Transverse colon (tissue), 3 donors: Measurements from ENCODE around the gene CNTNAP2.

Experiments
- POLR2A ChIP-seq: fragments of 450-650 bp; IDR thresholded peaks from one replicate; pipeline ENCODE4 v1.6.1; 2016; ENCODE audit warnings: antibody characterized with exemption, mild to moderate bottlenecking, moderate library complexity
- TF ChIP-seq, protein P1 (sequence below), 5 experiments: fragments of 200-600 bp in 3 of 5; fragments of 450-650 bp in 2 of 5; sonication (generic) in 3 of 5; IDR thresholded peaks; 1 replicate in 2 of 5; 2 replicates in 3 of 5; pipeline ENCODE4 v1.5.1; 2016 to 2017; ENCODE audit warnings: antibody characterized with exemption in 5 of 5, inconsistent platforms in 3 of 5, mild to moderate bottlenecking in 2 of 5, moderate library complexity in 1 of 5

GRCh38 chr7:146826329-146826728, 709.7 kb downstream of the CNTNAP2 start:
- TF ChIP-seq, protein P1, sequence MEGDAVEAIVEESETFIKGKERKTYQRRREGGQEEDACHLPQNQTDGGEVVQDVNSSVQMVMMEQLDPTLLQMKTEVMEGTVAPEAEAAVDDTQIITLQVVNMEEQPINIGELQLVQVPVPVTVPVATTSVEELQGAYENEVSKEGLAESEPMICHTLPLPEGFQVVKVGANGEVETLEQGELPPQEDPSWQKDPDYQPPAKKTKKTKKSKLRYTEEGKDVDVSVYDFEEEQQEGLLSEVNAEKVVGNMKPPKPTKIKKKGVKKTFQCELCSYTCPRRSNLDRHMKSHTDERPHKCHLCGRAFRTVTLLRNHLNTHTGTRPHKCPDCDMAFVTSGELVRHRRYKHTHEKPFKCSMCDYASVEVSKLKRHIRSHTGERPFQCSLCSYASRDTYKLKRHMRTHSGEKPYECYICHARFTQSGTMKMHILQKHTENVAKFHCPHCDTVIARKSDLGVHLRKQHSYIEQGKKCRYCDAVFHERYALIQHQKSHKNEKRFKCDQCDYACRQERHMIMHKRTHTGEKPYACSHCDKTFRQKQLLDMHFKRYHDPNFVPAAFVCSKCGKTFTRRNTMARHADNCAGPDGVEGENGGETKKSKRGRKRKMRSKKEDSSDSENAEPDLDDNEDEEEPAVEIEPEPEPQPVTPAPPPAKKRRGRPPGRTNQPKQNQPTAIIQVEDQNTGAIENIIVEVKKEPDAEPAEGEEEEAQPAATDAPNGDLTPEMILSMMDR (IDR thresholded peaks at IDR 0.05) = no peak
- no peak for TF ChIP-seq POLR2A
